ENCODE results near the gene STON2. TPM values are rescaled to one million over a fixed set of nuclear protein-coding genes. Genes with fewer than 3 reads are reported as not detected.

The STON2 gene
- total and polyA plus RNA-seq, 2 donors from 2014 or later: 14.8 to 86.6 TPM

DNA sequence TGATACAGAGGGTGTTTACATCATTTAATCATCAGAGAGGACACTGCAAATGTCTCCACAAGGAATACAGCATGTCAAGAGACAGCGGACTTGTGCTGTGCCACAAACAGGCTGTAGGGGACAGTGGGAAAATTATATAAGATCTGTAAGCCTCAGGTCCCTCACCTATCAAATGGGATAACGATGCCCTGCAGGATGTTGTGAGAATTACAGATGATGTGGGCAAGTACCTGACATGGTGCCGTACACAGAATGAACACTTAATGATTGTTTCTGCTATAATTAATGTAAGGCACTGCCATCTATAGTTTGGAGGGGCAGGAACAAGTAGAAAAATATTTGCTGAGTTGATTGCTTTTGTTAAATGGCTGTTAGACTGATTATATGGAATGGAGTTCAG lies 97.5 kb downstream of the STON2 start:
- no peaks in the 10 kb centered on the region for H3K9me3 ChIP-seq (ENCODE audit: control insufficient read depth in 2 of 3, insufficient read depth in 1 of 3, low read length in 3 of 3)
- no peak overlapping the region for H3K4me3 ChIP-seq (ENCODE audit: low read length in 3 of 3)
- no peaks in the 10 kb centered on the region for H3K27me3 ChIP-seq (ENCODE audit: control insufficient read depth, insufficient read depth, low read length)
- FAIRE-seq (no peak), DNase-seq (no peak)
- peaks cover 0 to 6% (median 5%) of the 10 kb centered on the region in 3 donors for H3K4me1 ChIP-seq (ENCODE audit: control insufficient read depth in 2 of 3, insufficient read depth in 2 of 3, low read depth in 1 of 3, low read length in 3 of 3)
- no peak overlapping the region for H3K9ac ChIP-seq (ENCODE audit: low read length in 3 of 3)
- TF ChIP-seq, protein P1, sequence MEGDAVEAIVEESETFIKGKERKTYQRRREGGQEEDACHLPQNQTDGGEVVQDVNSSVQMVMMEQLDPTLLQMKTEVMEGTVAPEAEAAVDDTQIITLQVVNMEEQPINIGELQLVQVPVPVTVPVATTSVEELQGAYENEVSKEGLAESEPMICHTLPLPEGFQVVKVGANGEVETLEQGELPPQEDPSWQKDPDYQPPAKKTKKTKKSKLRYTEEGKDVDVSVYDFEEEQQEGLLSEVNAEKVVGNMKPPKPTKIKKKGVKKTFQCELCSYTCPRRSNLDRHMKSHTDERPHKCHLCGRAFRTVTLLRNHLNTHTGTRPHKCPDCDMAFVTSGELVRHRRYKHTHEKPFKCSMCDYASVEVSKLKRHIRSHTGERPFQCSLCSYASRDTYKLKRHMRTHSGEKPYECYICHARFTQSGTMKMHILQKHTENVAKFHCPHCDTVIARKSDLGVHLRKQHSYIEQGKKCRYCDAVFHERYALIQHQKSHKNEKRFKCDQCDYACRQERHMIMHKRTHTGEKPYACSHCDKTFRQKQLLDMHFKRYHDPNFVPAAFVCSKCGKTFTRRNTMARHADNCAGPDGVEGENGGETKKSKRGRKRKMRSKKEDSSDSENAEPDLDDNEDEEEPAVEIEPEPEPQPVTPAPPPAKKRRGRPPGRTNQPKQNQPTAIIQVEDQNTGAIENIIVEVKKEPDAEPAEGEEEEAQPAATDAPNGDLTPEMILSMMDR (IDR thresholded peaks at IDR 0.05; ENCODE audit: borderline replicate concordance, extremely low read depth, insufficient read depth): no peak
- H3K36me3 ChIP-seq (ENCODE audit: control insufficient read depth in 2 of 3, insufficient read depth in 3 of 3, low read length in 3 of 3): peaks cover 0 to 3% (median 0%) of the 10 kb centered on the region in 3 donors
- no peak overlapping the region for H3K27ac ChIP-seq (ENCODE audit: low read depth in 2 of 2, low read length in 2 of 2)
- intact Hi-C loops (cut with DNase I): no loop called here

GRCh38 chr14:81301813-81302212 lies 98.3 kb downstream of the STON2 start:
- intact Hi-C loops (cut with DNase I): no loop called here
- DNase-seq: no peak
- H3K4me1 ChIP-seq (ENCODE audit: control insufficient read depth in 2 of 3, insufficient read depth in 2 of 3, low read depth in 1 of 3, low read length in 3 of 3): peaks cover 0 to 6% (median 5%) of the 10 kb centered on the region in 3 donors
- H3K9ac ChIP-seq (ENCODE audit: low read length in 3 of 3): no peak overlapping the region
- H3K27me3 ChIP-seq (ENCODE audit: control insufficient read depth, insufficient read depth, low read length): no peaks in the 10 kb centered on the region
- TF ChIP-seq, protein P1 (IDR thresholded peaks at IDR 0.05; ENCODE audit: borderline replicate concordance, extremely low read depth, insufficient read depth): no peak
- no peak overlapping the region for H3K4me3 ChIP-seq (ENCODE audit: low read length in 3 of 3)
- peaks cover 0 to 3% (median 0%) of the 10 kb centered on the region in 3 donors for H3K36me3 ChIP-seq (ENCODE audit: control insufficient read depth in 2 of 3, insufficient read depth in 3 of 3, low read length in 3 of 3)
- FAIRE-seq: no peak
- peak overlapping the region in 1 of 2 donors; percentile 32 for H3K27ac ChIP-seq (ENCODE audit: low read depth in 2 of 2, low read length in 2 of 2)
- H3K9me3 ChIP-seq (ENCODE audit: control insufficient read depth in 2 of 3, insufficient read depth in 1 of 3, low read length in 3 of 3): no peaks in the 10 kb centered on the region

DNA sequence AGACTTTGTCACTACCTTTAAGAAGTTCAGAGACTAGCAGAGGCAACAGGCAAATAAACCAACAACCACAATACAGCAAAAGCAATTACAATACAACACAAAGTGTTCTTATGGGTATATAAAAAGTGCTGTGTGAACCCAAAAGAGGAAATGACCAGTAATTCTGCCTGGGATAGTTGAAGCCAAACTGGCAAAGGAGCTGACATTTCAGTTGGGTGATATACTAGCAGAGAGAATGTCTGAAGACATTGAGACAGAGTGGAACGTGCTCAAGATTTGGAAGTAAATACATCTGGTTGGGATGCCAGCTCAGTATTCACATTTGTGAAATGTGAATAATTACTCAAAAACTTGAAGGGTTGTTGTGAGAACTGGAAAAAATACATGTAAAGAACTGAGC lies 98.8 kb downstream of the STON2 start:
- Histone ChIP-seq H3K4me1 (ENCODE audit: control insufficient read depth in 2 of 3, insufficient read depth in 2 of 3, low read depth in 1 of 3, low read length in 3 of 3) (peaks cover 0 to 7% (median 7%) of the 10 kb centered on the region in 3 donors), H3K4me3 (ENCODE audit: low read length in 3 of 3) (no peak overlapping the region), H3K9ac (ENCODE audit: low read length in 3 of 3) (no peak overlapping the region), H3K36me3 (ENCODE audit: control insufficient read depth in 2 of 3, insufficient read depth in 3 of 3, low read length in 3 of 3) (peaks cover 0 to 3% (median 0%) of the 10 kb centered on the region in 3 donors), H3K9me3 (ENCODE audit: control insufficient read depth in 2 of 3, insufficient read depth in 1 of 3, low read length in 3 of 3) (no peaks in the 10 kb centered on the region), H3K27ac (ENCODE audit: low read depth in 2 of 2, low read length in 2 of 2) (no peak overlapping the region), H3K27me3 (ENCODE audit: control insufficient read depth, insufficient read depth, low read length) (no peaks in the 10 kb centered on the region)
- DNase-seq (no peak), FAIRE-seq (no peak)
- TF ChIP-seq, protein P1 (IDR thresholded peaks at IDR 0.05; ENCODE audit: borderline replicate concordance, extremely low read depth, insufficient read depth): no peak
- intact Hi-C loops (cut with DNase I): no loop called here

GRCh38 chr14:81298911-81299310 lies 101.2 kb downstream of the STON2 start:
- no peak overlapping the region for H3K9ac ChIP-seq (ENCODE audit: low read length in 3 of 3)
- intact Hi-C loops (cut with DNase I): no loop called here
- no peaks in the 10 kb centered on the region for H3K9me3 ChIP-seq (ENCODE audit: control insufficient read depth in 2 of 3, insufficient read depth in 1 of 3, low read length in 3 of 3)
- H3K36me3 ChIP-seq (ENCODE audit: control insufficient read depth in 2 of 3, insufficient read depth in 3 of 3, low read length in 3 of 3): no peaks in the 10 kb centered on the region
- H3K4me3 ChIP-seq (ENCODE audit: low read length in 3 of 3): no peak overlapping the region
- TF ChIP-seq, protein P1 (IDR thresholded peaks at IDR 0.05; ENCODE audit: borderline replicate concordance, extremely low read depth, insufficient read depth): no peak
- DNase-seq: no peak
- H3K27me3 ChIP-seq (ENCODE audit: control insufficient read depth, insufficient read depth, low read length): no peaks in the 10 kb centered on the region
- FAIRE-seq: no peak
- peaks cover 0 to 9% (median 8%) of the 10 kb centered on the region in 3 donors for H3K4me1 ChIP-seq (ENCODE audit: control insufficient read depth in 2 of 3, insufficient read depth in 2 of 3, low read depth in 1 of 3, low read length in 3 of 3)
- no peak overlapping the region for H3K27ac ChIP-seq (ENCODE audit: low read depth in 2 of 2, low read length in 2 of 2)

Data from kidney (tissue), 14 donors.